Mucosa of rectum (tissue), 2 donors: ENCODE data around the gene GREB1.

Experiments used
- H3K27ac ChIP-seq, 2 donors: one replicate each; pipeline ENCODE4 v1.7.0; 2013; ENCODE audit warnings: inconsistent platforms in 2 of 2, low read depth in 2 of 2, low read length in 2 of 2
- H3K27me3 ChIP-seq, 2 donors: one replicate each; pipeline ENCODE4 v1.7.0; 2013; ENCODE audit warnings: low read length in 2 of 2; ENCODE audit not compliant: control insufficient read depth in 2 of 2, insufficient read depth in 2 of 2
- H3K36me3 ChIP-seq, 2 donors: one replicate each; pipeline ENCODE4 v1.7.0; 2013; ENCODE audit warnings: low read length in 2 of 2; ENCODE audit not compliant: control insufficient read depth in 2 of 2, insufficient read depth in 2 of 2
- H3K4me1 ChIP-seq, 2 donors: one replicate each; pipeline ENCODE4 v1.7.0; 2013; ENCODE audit warnings: low read length in 2 of 2, mild to moderate bottlenecking in 1 of 2; ENCODE audit not compliant: control insufficient read depth in 2 of 2, insufficient read depth in 2 of 2
- H3K4me3 ChIP-seq, 2 donors: one replicate each; pipeline ENCODE4 v1.7.0; 2013; ENCODE audit warnings: low read length in 2 of 2
- H3K9ac ChIP-seq, 2 donors: one replicate each; pipeline ENCODE4 v1.7.0; 2013; ENCODE audit warnings: low read length in 2 of 2, low read depth in 1 of 2, mild to moderate bottlenecking in 1 of 2
- H3K9me3 ChIP-seq, 2 donors: one replicate each; pipeline ENCODE4 v1.7.0; 2013; ENCODE audit warnings: low read length in 2 of 2; ENCODE audit not compliant: control insufficient read depth in 2 of 2
- donor health status: healthy.
- donor health status: Normal muscosa, but diverticular disease.

Gene GREB1

GRCh38 chr2:11661891-11662435 is 128.1 kb downstream of the GREB1 start:
- H3K9me3 ChIP-seq = no peaks in the 10 kb centered on the region
- no peaks in the 10 kb centered on the region for H3K27me3 ChIP-seq
- no peak overlapping the region for H3K4me3 ChIP-seq
- H3K4me1 ChIP-seq = no peaks in the 10 kb centered on the region
- H3K9ac ChIP-seq = no peak overlapping the region
- no peaks in the 10 kb centered on the region for H3K36me3 ChIP-seq
- no peak overlapping the region for H3K27ac ChIP-seq

DNA sequence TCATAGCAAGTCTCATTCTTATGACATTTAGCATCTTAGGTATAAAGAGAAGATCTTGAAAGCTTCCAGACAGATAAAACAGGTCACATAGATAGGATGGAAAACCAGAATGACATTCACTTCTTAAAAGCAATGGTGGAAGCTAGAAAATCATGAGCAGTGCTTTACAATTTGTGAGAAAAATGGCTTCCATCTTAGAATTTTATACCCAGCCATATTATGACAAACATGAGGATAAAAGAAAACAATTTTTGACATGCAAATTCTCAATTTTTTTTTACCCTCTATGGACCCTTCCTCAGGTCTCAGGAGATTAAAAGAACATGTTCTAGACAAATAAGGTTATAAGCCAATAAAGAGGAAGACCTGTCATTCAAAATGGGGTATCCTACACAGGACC is 129.0 kb downstream of the GREB1 start:
- Histone ChIP-seq H3K27me3 (peaks cover 0 to 4% of the 10 kb centered on the region in 2 donors), H3K27ac (no peak overlapping the region), H3K36me3 (no peaks in the 10 kb centered on the region), H3K9ac (no peak overlapping the region), H3K9me3 (no peaks in the 10 kb centered on the region), H3K4me1 (no peaks in the 10 kb centered on the region), H3K4me3 (no peak overlapping the region)

- no peaks in the 10 kb centered on the region for H3K4me1 ChIP-seq
- H3K27ac ChIP-seq = no peak overlapping the region
- no peaks in the 10 kb centered on the region for H3K36me3 ChIP-seq
- H3K4me3 ChIP-seq = no peak overlapping the region
- peaks cover 0 to 6% of the 10 kb centered on the region in 2 donors for H3K27me3 ChIP-seq
- no peak overlapping the region for H3K9ac ChIP-seq
- no peaks in the 10 kb centered on the region for H3K9me3 ChIP-seq
Observed at GRCh38 chr2:11663427-11663826, 129.6 kb downstream of the GREB1 start.

DNA sequence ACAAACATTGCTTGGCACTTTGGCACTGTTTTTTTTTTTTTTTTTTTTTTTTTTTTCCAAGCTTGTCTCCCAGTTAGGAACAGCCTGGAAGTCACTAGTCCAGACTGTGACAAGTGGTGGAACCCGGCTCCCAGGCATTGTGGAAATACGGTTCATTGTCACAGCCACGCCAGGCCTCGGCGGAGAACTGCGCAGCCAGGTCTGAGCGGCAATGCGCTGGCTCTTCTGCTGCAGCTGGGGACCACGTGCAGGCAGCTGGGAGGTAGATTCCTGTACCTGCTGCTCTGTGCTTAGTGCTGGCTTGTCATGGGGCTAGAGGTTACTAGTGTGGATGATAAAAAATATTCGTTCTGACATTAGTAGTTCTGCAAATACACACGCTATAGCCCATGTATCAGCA is 131.2 kb downstream of the GREB1 start:
- H3K4me3 ChIP-seq = no peak overlapping the region
- peaks cover under 1 to 6% of the 10 kb centered on the region in 2 donors for H3K27me3 ChIP-seq
- H3K36me3 ChIP-seq = no peaks in the 10 kb centered on the region
- H3K4me1 ChIP-seq = no peaks in the 10 kb centered on the region
- H3K9ac ChIP-seq = no peak overlapping the region
- no peak overlapping the region for H3K27ac ChIP-seq
- H3K9me3 ChIP-seq = no peaks in the 10 kb centered on the region

- Histone ChIP-seq H3K27me3 (peaks cover 3 to 6% of the 10 kb centered on the region in 2 donors), H3K9ac (no peak overlapping the region), H3K4me3 (no peak overlapping the region), H3K4me1 (no peaks in the 10 kb centered on the region), H3K36me3 (no peaks in the 10 kb centered on the region), H3K9me3 (no peaks in the 10 kb centered on the region), H3K27ac (no peak overlapping the region)
Observed at GRCh38 chr2:11665510-11666362, 131.9 kb downstream of the GREB1 start.

DNA sequence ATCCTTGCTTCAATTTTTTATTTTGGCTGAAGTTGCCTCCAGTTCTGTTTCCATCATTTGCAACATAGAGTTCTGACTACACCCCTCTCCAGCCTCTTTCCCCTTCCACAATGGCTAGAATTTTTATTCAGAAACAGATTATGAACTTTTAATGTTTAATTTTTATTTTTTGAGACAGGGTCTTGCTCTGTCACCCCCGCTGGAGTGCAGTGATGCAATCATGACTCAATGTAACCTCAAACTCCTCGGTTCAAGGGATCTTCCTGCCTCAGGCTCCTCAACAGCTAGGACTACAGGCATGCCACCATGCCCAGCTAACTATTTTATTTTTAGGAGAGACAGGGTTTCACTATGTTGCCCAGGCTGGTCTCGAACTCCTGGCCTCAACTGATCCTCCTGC is 133.3 kb downstream of the GREB1 start:
- no peak overlapping the region for H3K27ac ChIP-seq
- H3K9me3 ChIP-seq = no peaks in the 10 kb centered on the region
- peaks cover 5 to 6% of the 10 kb centered on the region in 2 donors for H3K27me3 ChIP-seq
- no peak overlapping the region for H3K4me3 ChIP-seq
- H3K36me3 ChIP-seq = no peaks in the 10 kb centered on the region
- no peak overlapping the region for H3K9ac ChIP-seq
- H3K4me1 ChIP-seq = no peaks in the 10 kb centered on the region

- Histone ChIP-seq H3K27ac (no peak overlapping the region), H3K4me3 (no peak overlapping the region), H3K9me3 (no peaks in the 10 kb centered on the region), H3K4me1 (no peaks in the 10 kb centered on the region), H3K36me3 (no peaks in the 10 kb centered on the region), H3K27me3 (peaks cover 5 to 6% of the 10 kb centered on the region in 2 donors), H3K9ac (no peak overlapping the region)
Observed at GRCh38 chr2:11667866-11668637, 134.2 kb downstream of the GREB1 start.

DNA sequence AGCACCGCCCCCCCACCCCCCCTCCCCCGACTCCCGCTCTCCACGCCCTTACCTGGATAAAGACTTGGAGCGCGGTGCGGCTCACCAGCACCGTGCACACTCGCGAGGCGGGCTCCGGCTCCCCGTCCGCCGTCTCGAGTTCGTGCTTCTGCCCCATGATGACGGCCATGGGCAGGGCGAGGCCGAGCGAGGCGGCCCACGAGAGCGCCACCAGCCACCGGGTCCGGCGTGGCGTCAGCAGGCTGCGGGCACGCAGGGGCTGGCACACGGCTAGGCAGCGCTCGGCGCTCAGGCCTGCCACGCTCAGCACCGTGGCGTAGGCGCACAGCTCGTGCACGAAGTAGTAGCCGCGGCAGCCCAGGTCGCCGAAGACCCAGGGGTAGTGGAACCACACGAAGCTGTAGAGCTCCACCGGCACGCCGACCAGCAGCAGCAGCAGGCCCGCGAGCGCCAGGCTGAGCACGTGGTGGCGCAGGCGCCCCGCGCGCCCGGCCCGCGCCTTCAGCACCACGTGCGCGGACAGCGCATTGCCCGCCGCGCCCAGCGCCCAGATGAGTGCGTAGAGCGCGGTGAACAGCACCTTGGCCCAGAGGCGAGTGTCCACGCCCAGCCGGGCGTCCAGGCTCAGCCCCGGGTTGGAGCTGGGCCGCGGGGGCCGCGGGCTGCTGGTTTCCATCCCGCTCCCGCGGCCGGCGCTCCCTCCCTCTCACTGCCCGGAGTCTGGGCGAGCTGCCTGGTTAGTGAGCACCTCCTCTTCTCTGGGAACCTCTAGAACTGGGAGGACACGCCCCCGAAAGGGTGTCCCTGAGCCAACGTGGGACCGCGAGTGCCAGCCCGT is 135.8 kb downstream of the GREB1 start, which contains the start of gene NTSR2:
NTSR2 (minus strand) TSS at position 742 of the 838 bp plus-strand sequence; CDS start at position 676, 66 bp downstream.
- Histone ChIP-seq H3K9ac (no peak within 1 kb of the TSS), H3K4me3 (no peak within 1 kb of the TSS), H3K27me3 (peaks cover 5 to 10% of the 10 kb centered on the region in 2 donors), H3K36me3 (no peaks in the 10 kb centered on the region), H3K9me3 (no peaks in the 10 kb centered on the region), H3K4me1 (no peaks in the 10 kb centered on the region), H3K27ac (no peak within 1 kb of the TSS)

- Histone ChIP-seq H3K27ac (no peak overlapping the region), H3K4me3 (no peak overlapping the region)
Observed at GRCh38 chr2:11672407-11672806, 138.6 kb downstream of the GREB1 start.

More at GRCh38 chr2:11672407-11672806, 138.6 kb downstream of the GREB1 start:
- H3K9me3 ChIP-seq = no peaks in the 10 kb centered on the region
- peaks cover 15 to 16% of the 10 kb centered on the region in 2 donors for H3K27me3 ChIP-seq
- no peaks in the 10 kb centered on the region for H3K36me3 ChIP-seq
- no peak overlapping the region for H3K9ac ChIP-seq
- H3K4me1 ChIP-seq = no peaks in the 10 kb centered on the region
